ENCODE measurements around the gene PALM3.

DNA sequence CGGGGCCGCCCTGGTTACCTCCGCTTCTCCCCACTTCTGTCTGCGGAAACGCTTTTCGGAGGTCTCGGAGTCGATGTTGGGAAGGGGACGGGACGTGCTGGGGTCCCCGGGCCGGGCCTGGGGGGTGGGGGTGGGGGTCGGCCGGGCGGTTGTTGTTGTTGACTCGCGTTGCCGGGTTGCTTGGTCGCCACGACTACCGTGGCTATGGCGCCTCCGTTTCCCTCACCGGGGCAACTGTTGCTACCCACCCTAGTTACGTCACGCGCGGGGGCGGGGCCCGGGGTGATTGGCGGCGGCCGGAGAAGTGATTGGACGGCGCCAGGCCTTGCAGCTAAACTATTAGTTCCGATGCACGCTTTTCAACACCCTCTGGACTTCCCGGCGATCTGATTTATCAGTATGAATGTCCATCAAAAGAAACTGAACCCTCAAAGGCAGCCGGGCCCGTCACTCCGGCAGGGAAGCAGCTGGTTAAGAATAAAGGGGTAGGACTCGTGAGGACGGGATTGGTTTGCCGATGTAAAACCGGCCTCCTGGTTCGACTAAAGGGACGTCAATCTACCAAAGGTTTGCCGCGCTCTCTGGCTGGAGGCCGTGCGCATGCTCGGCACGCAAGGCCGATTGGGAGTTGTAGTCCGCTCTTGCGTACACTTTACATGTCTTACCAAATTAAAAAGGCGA lies 55.7 kb downstream of the PALM3 start, which contains the start of gene RFX1:
- TF ChIP-seq CTCF (conservative IDR thresholded peaks at IDR 0.05; ENCODE audit: low read depth, low read length) = no peak
- no peak for TF ChIP-seq EZH2phosphoT487 (IDR thresholded peaks at IDR 0.05; ENCODE audit: borderline replicate concordance, low read length)

All from PC-3 (cell line).